ENCODE measurements around the gene NTSR1.
A peak's percentile ranks its signal among the peaks of the same experiment; 100 is the strongest.

Gene NTSR1

DNA sequence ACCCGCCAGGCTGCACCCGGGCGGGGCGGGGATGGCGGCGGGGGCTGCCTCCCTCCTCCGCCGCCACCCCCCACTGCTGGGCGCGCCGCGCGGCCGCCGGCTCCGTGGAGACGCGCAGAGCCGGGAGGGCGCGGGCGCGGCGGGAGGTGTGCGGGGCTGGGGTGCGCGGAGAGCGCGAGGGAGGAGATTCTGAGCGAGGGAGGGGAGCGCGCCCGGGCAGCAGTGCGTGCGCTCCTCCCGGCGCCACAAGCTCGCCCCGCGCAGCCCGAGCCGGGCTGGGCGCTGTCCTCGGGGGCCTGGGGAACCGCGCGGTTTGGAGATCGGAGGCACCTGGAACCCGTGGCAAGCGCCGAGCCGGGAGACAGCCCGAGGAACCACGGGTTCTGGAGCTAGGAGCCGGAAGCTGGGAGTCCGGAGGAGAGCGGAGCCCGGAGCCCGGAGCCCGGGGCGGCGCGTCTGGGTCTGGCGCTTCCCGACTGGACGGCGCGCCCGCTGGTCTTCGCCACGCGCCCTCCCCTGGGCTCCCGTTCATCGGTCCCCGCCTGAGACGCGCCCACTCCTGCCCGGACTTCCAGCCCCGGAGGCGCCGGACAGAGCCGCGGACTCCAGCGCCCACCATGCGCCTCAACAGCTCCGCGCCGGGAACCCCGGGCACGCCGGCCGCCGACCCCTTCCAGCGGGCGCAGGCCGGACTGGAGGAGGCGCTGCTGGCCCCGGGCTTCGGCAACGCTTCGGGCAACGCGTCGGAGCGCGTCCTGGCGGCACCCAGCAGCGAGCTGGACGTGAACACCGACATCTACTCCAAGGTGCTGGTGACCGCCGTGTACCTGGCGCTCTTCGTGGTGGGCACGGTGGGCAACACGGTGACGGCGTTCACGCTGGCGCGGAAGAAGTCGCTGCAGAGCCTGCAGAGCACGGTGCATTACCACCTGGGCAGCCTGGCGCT is at the start of gene NTSR1:
Gene NTSR1 (plus strand): TSS at position 246 of the 946 bp plus-strand sequence. CDS start 372 bp downstream, at position 618.
- H3K4me3 ChIP-seq (ENCODE audit: low read depth, low read length), result peak within 1 kb of the TSS; percentile 45
- H3K27me3 ChIP-seq (ENCODE audit: control insufficient read depth, insufficient read depth, low read length), result peaks cover 15% of the 10 kb centered on the region
- H3K36me3 ChIP-seq (ENCODE audit: control insufficient read depth, insufficient read depth, low read length), result no peaks in the 10 kb centered on the region
- H3K4me1 ChIP-seq (ENCODE audit: control insufficient read depth, insufficient read depth, low read length), result no peaks in the 10 kb centered on the region
- H3K9ac ChIP-seq (ENCODE audit: low read depth, low read length), result no peak within 1 kb of the TSS
- H3K9me3 ChIP-seq (ENCODE audit: control insufficient read depth, insufficient read depth, low read length), result no peaks in the 10 kb centered on the region

GRCh38 chr20:62659488-62660239 is 49.0 kb upstream of the NTSR1 start:
- no peak overlapping the region for H3K4me3 ChIP-seq (ENCODE audit: low read depth, low read length)
- no peaks in the 10 kb centered on the region for H3K4me1 ChIP-seq (ENCODE audit: control insufficient read depth, insufficient read depth, low read length)
- no peaks in the 10 kb centered on the region for H3K27me3 ChIP-seq (ENCODE audit: control insufficient read depth, insufficient read depth, low read length)
- no peak overlapping the region for H3K9ac ChIP-seq (ENCODE audit: low read depth, low read length)
- no peaks in the 10 kb centered on the region for H3K9me3 ChIP-seq (ENCODE audit: control insufficient read depth, insufficient read depth, low read length)
- H3K36me3 ChIP-seq (ENCODE audit: control insufficient read depth, insufficient read depth, low read length), result peaks cover 16% of the 10 kb centered on the region

DNA sequence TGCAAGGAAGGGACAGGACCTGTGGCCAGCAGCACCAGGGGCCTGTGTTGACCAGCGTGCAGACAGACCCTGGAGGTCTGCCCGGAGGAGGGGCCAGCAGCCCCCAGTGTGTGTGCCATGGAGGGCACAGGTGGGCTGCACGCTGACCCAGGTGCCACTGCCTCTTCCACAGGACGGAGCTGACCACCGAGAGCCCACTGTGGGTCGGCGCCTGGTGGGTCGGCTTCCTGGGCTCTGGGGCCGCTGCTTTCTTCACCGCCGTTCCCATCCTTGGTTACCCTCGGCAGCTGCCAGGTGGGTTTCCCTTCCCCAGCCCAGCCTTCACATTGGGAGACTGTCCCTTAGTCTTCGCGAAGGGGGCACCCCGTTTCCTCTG is 48.4 kb upstream of the NTSR1 start:
- H3K9me3 ChIP-seq (ENCODE audit: control insufficient read depth, insufficient read depth, low read length), result no peaks in the 10 kb centered on the region
- H3K27me3 ChIP-seq (ENCODE audit: control insufficient read depth, insufficient read depth, low read length), result no peaks in the 10 kb centered on the region
- peaks cover 16% of the 10 kb centered on the region for H3K36me3 ChIP-seq (ENCODE audit: control insufficient read depth, insufficient read depth, low read length)
- H3K4me3 ChIP-seq (ENCODE audit: low read depth, low read length), result no peak overlapping the region
- H3K4me1 ChIP-seq (ENCODE audit: control insufficient read depth, insufficient read depth, low read length), result no peaks in the 10 kb centered on the region
- H3K9ac ChIP-seq (ENCODE audit: low read depth, low read length), result no peak overlapping the region

DNA sequence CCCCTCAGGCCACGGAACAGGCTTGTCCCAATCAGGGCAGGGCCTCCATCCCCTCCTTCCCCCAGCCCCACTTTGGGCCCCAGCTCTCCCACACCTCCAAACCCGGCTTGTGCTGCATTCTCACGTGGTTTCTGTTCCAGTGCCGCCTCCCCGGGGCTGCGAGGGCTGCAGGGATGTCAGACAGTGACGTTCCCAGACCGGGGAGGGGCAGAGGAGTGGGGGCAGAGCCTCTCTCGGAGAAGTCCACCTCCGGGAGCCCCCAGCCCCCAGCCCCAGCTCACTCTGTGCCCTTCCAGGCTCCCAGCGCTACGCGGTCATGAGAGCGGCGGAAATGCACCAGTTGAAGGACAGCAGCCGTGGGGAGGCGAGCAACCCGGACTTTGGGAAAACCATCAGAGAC is 47.9 kb upstream of the NTSR1 start:
- no peaks in the 10 kb centered on the region for H3K27me3 ChIP-seq (ENCODE audit: control insufficient read depth, insufficient read depth, low read length)
- H3K4me3 ChIP-seq (ENCODE audit: low read depth, low read length), result no peak overlapping the region
- H3K9me3 ChIP-seq (ENCODE audit: control insufficient read depth, insufficient read depth, low read length), result no peaks in the 10 kb centered on the region
- H3K36me3 ChIP-seq (ENCODE audit: control insufficient read depth, insufficient read depth, low read length), result peaks cover 13% of the 10 kb centered on the region
- no peaks in the 10 kb centered on the region for H3K4me1 ChIP-seq (ENCODE audit: control insufficient read depth, insufficient read depth, low read length)
- H3K9ac ChIP-seq (ENCODE audit: low read depth, low read length), result no peak overlapping the region

DNA sequence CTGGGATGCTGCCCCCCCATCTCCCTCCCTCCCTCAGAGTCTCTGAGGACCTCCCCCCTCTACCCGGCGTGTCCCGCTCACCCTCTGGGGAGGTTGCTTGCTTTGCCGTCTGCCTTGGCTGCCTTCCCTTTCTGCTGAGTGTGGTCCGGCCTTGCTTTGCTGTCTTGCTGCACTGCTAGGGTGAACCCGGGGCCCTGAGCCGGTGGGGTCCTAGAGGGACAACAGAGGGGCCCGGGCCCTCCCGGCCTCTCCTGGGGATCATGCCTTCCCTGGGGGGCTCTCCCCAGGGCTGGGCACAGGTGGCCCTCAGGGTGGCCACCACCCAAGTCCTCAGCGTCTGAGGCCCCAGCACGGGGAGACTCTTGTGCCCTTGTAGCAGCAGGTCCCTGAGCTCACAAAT is 47.0 kb upstream of the NTSR1 start:
- no peak overlapping the region for H3K9ac ChIP-seq (ENCODE audit: low read depth, low read length)
- H3K36me3 ChIP-seq (ENCODE audit: control insufficient read depth, insufficient read depth, low read length), result peaks cover 10% of the 10 kb centered on the region
- H3K4me3 ChIP-seq (ENCODE audit: low read depth, low read length), result no peak overlapping the region
- H3K9me3 ChIP-seq (ENCODE audit: control insufficient read depth, insufficient read depth, low read length), result no peaks in the 10 kb centered on the region
- no peaks in the 10 kb centered on the region for H3K27me3 ChIP-seq (ENCODE audit: control insufficient read depth, insufficient read depth, low read length)
- H3K4me1 ChIP-seq (ENCODE audit: control insufficient read depth, insufficient read depth, low read length), result no peaks in the 10 kb centered on the region

- Histone ChIP-seq H3K4me3 (ENCODE audit: low read depth, low read length) (no peak overlapping the region), H3K9ac (ENCODE audit: low read depth, low read length) (no peak overlapping the region), H3K9me3 (ENCODE audit: control insufficient read depth, insufficient read depth, low read length) (no peaks in the 10 kb centered on the region), H3K27me3 (ENCODE audit: control insufficient read depth, insufficient read depth, low read length) (no peaks in the 10 kb centered on the region), H3K36me3 (ENCODE audit: control insufficient read depth, insufficient read depth, low read length) (peaks cover 3% of the 10 kb centered on the region), H3K4me1 (ENCODE audit: control insufficient read depth, insufficient read depth, low read length) (no peaks in the 10 kb centered on the region)
Observed at GRCh38 chr20:62662422-62662821, 46.2 kb upstream of the NTSR1 start.

- H3K9ac ChIP-seq (ENCODE audit: low read depth, low read length), result no peak overlapping the region
- no peaks in the 10 kb centered on the region for H3K36me3 ChIP-seq (ENCODE audit: control insufficient read depth, insufficient read depth, low read length)
- H3K4me1 ChIP-seq (ENCODE audit: control insufficient read depth, insufficient read depth, low read length), result no peaks in the 10 kb centered on the region
Observed at GRCh38 chr20:62663145-62664018, 45.3 kb upstream of the NTSR1 start.

DNA sequence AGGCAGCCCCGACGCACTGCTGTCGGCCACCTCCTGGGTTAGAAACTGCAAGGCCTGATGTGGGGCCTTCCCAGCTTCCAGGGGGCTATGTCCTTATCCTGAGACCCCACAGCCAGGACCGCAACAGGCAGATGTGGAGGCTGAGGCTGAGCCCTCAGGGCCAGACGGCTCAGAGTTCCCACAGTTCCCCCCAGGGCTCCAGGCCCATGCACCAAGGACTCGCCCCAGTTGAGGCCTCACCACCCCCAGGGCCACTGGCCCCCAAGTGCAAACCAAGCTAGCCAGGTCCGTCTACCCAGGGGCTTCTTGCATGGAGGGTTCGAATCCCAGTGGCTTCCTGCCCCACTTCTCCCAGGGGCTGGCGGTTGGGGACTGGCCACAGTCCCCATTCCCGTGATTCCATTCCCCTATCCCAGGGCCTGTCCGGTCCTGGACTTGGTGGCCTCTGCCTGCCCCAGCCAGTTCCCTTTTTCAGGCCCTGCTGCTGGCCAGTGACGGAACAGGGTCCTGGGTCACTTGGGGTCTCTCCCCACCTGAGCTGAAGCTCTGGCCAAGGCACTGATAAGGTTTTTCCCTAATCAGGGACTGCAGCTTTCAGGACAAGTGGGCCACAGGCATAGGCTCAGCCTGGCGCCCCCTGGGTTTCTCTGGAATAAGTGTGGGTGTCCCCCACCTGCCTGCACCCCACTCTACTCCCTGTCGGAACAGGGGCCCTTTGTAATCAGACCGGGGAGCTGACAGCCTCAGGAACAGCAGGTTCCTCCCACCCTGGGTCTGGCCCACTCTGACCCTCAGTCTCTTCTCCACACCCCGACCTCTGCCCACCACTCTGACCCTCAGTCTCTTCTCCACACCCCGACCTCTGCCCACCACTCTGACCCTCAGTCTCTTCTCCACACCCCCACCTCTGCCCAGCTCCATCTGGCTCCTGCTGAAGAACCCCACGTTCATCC is 44.3 kb upstream of the NTSR1 start:
- H3K36me3 ChIP-seq (ENCODE audit: control insufficient read depth, insufficient read depth, low read length), result no peaks in the 10 kb centered on the region
- no peaks in the 10 kb centered on the region for H3K9me3 ChIP-seq (ENCODE audit: control insufficient read depth, insufficient read depth, low read length)
- no peaks in the 10 kb centered on the region for H3K4me1 ChIP-seq (ENCODE audit: control insufficient read depth, insufficient read depth, low read length)
- no peaks in the 10 kb centered on the region for H3K27me3 ChIP-seq (ENCODE audit: control insufficient read depth, insufficient read depth, low read length)
- no peak overlapping the region for H3K9ac ChIP-seq (ENCODE audit: low read depth, low read length)
- H3K4me3 ChIP-seq (ENCODE audit: low read depth, low read length), result no peak overlapping the region

More at GRCh38 chr20:62663145-62664018, 45.3 kb upstream of the NTSR1 start:
- no peak overlapping the region for H3K4me3 ChIP-seq (ENCODE audit: low read depth, low read length)
- no peaks in the 10 kb centered on the region for H3K9me3 ChIP-seq (ENCODE audit: control insufficient read depth, insufficient read depth, low read length)
- no peaks in the 10 kb centered on the region for H3K27me3 ChIP-seq (ENCODE audit: control insufficient read depth, insufficient read depth, low read length)

DNA sequence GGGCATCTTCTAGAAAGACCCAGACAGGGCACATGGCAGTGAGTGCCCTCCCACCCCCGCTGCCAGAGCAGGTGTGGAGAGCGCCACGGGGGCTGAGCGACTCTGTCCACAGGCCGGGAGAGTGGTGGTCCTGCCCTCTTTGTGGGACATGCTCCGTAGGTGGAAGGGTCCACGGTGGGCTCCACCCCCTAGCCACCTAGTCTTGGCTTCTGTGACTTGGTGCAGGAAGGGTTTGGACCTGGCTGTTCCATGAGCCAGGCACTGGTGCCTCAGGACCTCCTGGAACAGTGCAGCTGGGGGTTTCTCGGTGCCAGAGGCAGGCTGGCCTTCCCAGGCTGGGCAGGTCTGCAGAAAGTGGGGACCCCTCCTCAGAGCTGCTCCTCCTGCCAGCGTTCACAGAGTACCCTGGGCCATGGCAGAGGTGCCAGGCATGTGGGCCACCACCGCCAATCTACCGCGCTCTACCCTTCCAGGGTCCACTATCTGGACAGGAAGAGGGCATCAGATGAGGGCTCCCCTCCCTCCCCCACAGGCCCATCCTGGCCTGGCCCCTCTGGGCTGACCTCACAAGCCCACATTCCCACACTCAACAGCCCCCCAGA is 43.4 kb upstream of the NTSR1 start:
- Histone ChIP-seq H3K4me1 (ENCODE audit: control insufficient read depth, insufficient read depth, low read length) (no peaks in the 10 kb centered on the region), H3K9ac (ENCODE audit: low read depth, low read length) (no peak overlapping the region), H3K27me3 (ENCODE audit: control insufficient read depth, insufficient read depth, low read length) (no peaks in the 10 kb centered on the region), H3K36me3 (ENCODE audit: control insufficient read depth, insufficient read depth, low read length) (peaks cover under 1% of the 10 kb centered on the region), H3K9me3 (ENCODE audit: control insufficient read depth, insufficient read depth, low read length) (no peaks in the 10 kb centered on the region), H3K4me3 (ENCODE audit: low read depth, low read length) (no peak overlapping the region)

DNA sequence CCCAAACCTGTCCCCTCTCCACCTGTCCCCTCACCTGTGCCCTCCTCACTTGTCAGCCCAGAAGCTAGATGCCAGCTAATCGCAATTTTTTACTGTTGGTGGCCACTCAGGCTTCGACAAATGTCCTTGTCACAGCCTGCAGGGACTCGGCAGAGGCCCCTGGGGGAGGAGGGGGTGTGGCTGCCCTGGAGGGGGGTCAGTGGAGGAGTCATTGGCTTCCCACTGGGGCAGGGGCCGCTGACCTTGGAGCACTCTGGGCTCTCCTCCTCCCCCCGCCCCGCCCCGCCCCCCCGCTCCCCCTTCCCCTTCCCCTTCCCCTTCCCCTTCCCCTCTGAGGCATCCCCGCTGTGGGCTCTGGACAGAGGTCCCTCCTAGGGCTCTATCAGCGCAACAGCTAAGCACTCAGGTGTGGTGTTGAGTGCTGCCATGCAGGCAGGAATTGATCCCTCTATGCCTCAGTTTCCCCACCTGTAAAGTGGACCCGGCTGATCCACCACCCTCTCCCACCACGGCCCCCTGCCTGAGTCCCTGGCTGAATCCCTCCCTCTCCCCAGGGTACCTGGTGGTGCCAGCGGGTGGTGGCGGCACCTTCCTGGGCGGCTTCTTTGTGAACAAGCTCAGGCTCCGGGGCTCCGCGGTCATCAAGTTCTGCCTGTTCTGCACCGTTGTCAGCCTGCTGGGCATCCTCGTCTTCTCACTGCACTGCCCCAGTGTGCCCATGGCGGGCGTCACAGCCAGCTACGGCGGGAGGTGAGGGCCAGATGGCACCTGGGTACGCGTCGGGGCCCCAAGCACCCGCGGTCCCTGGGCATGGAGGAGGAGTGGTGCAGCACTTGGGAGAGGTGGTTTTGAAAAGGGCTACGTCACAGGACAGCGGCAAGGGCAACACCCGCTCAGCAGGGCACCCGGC is 42.6 kb upstream of the NTSR1 start:
- Histone ChIP-seq H3K4me1 (ENCODE audit: control insufficient read depth, insufficient read depth, low read length) (no peaks in the 10 kb centered on the region), H3K9me3 (ENCODE audit: control insufficient read depth, insufficient read depth, low read length) (no peaks in the 10 kb centered on the region), H3K36me3 (ENCODE audit: control insufficient read depth, insufficient read depth, low read length) (peaks cover 3% of the 10 kb centered on the region), H3K9ac (ENCODE audit: low read depth, low read length) (no peak overlapping the region), H3K4me3 (ENCODE audit: low read depth, low read length) (no peak overlapping the region), H3K27me3 (ENCODE audit: control insufficient read depth, insufficient read depth, low read length) (no peaks in the 10 kb centered on the region)

Data from iPS-15b (cell line).